Mucosa of descending colon (tissue), 3 donors: ENCODE data around the gene TMEM132E. TPM values are rescaled to one million over a fixed set of nuclear protein-coding genes. Genes with fewer than 3 reads are reported as not detected.

ENCODE experiments used
- ATAC-seq: fragments of 200-7000 bp; cut with Tn5 transposase; one replicate; pipeline ENCODE4 v1.9.1; 2020; ENCODE audit warnings: mild to moderate bottlenecking, moderate library complexity
- DNase-seq, 3 donors: peaks; one replicate each; pipeline ENCODE4 v3.0.0-alpha.2; 2020
- H3K36me3 ChIP-seq: fragments of 200-600 bp; one replicate; pipeline ENCODE4 v1.8.0; 2021; ENCODE audit warnings: low read depth, mild to moderate bottlenecking
- H3K4me1 ChIP-seq: fragments of 200-600 bp; one replicate; pipeline ENCODE4 v1.8.0; 2021; ENCODE audit warnings: low read depth, mild to moderate bottlenecking
- H3K4me3 ChIP-seq: fragments of 200-600 bp; one replicate; pipeline ENCODE4 v1.8.0; 2021; ENCODE audit warnings: mild to moderate bottlenecking
- H3K9me3 ChIP-seq: fragments of 200-600 bp; one replicate; pipeline ENCODE4 v1.8.0; 2021; ENCODE audit warnings: mild to moderate bottlenecking
- CTCF ChIP-seq: fragments of 200-600 bp; IDR thresholded peaks from one replicate; pipeline ENCODE4 v1.8.0; 2022; ENCODE audit warnings: antibody characterized with exemption, mild to moderate bottlenecking
- intact Hi-C, 2 donors: fragments of 100-400 bp; cut with DNase I in 1 of 2; cut with micrococcal nuclease in 1 of 2; formaldehyde crosslinking; loops; one replicate each; pipeline versions ENCODE4 v1.11.0 to v1.11.1; 2022; cut with DNase I, micrococcal nuclease
- total RNA-seq, 3 donors: library from RNA; stranded (reverse); fragmentation: NEBNext Ultra II Directional in 2 of 3; extraction: Animal tissue kit (Norgen Biotek cat#: 25700) in 2 of 3; gene quantifications; one replicate each; pipeline versions ENCODE4 v1.2.1 to v1.2.4, GENCODE V29; 2021 to 2023
- donor health status: DM: no; HTN: no; CAD: no; lungs with moderate emphysema.
- donor health status: DM: no; HTN: no; CAD: no.
- donor health status: DM: no; HTN: yes; CAD: no.

TMEM132E gene
- total RNA-seq, 3 donors from 2014 or later = 0.10 to 0.13 TPM; not detected in 1

DNA sequence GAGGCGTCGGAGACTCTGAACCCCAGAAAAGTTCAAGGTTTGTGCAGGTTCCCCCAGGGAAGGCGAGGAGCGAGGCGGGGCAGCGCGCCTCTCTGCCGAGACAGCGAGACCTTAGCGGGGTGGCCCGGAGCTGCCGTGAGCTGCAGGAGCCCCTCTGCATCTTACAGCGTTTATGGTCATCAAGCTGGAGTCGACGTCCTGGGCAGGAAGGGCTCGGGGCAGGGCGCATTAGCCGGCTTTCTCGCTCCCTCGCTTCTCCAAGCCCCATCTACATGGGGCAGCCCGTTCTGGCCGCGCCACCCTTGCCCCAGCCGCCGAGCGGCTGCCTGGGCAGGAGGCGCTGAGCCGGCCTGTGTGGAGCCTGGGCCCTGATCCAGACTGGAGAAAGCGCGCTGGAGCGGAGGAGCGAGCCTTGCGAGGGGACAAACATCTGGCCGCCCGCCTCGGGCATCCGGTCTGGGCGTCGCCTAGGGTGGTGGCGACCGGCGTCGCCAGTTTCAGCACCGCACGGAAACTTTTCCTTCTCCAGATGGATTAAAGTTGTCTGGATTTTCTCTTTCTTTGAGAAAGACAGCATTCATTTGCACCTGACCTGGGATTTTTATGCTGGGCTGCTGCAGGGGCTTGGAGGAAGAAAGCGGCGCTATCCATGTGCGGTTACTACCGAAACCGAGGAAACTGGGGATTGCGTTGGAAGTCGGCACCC, 750 bp downstream of the TMEM132E start:
- no peaks in the 10 kb centered on the region for H3K36me3 ChIP-seq
- ATAC-seq (no peak), DNase-seq (no peak)
- no peak overlapping the region for H3K4me3 ChIP-seq
- intact Hi-C loops = no loop called here
- peaks cover 14% of the 10 kb centered on the region for H3K4me1 ChIP-seq
- no peak for TF ChIP-seq CTCF
- no peaks in the 10 kb centered on the region for H3K9me3 ChIP-seq

- ATAC-seq (no peak), DNase-seq (no peak)
- TF ChIP-seq CTCF = no peak
- no peaks in the 10 kb centered on the region for H3K36me3 ChIP-seq
- no peaks in the 10 kb centered on the region for H3K9me3 ChIP-seq
- intact Hi-C loops = no loop called here
- H3K4me1 ChIP-seq = peaks cover 14% of the 10 kb centered on the region
- H3K4me3 ChIP-seq = no peak overlapping the region
Measured at GRCh38 chr17:34580685-34581445, 1.5 kb downstream of the TMEM132E start.

- H3K9me3 ChIP-seq = no peaks in the 10 kb centered on the region
- no peak for ATAC-seq
Measured at GRCh38 chr17:34581446-34582184, 2.2 kb downstream of the TMEM132E start.

DNA sequence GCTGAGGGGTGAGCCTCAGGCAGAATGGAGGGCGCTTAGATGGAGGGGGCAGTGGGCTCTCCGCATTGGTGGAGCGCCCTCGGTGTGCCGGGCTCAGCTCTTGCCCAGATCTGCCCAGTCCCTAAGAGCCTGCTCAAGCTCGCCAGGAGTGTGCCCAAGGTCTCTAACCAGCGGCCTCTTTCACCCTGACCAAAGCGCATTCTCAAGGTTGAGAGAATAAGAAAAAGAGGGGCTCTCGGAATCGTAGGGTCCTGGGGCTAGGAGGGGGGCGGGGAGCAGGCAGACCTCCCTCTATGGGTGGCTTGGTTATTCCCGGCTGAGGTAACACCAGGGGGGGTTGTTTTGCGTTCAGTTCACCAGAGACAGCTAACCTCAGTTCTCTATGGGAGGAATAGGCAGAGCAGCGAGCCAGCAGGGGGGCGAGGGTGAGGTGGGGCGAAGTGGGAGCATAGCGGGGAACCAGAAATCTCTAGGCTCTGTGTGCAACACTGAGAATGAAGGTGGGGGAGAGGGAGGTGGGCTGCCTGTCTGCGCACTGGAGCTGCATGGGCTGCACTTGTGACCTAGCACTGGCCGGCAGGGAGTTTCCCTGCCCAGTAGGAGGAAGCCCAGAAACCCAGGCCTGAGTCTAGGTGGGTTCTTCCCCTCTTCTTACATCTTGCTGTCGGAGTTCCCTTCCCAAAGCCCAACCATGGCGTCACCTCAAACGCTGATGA, 3.0 kb downstream of the TMEM132E start:
- no peaks in the 10 kb centered on the region for H3K9me3 ChIP-seq
- no peak for TF ChIP-seq CTCF
- ATAC-seq (no peak), DNase-seq (no peak)
- intact Hi-C loops = no loop called here
- no peak overlapping the region for H3K4me3 ChIP-seq
- no peaks in the 10 kb centered on the region for H3K36me3 ChIP-seq
- H3K4me1 ChIP-seq = peaks cover 14% of the 10 kb centered on the region

More at GRCh38 chr17:34581446-34582184, 2.2 kb downstream of the TMEM132E start:
- H3K4me3 ChIP-seq = no peak overlapping the region
- no peaks in the 10 kb centered on the region for H3K36me3 ChIP-seq
- intact Hi-C loops = no loop called here
- no peak for TF ChIP-seq CTCF
- DNase-seq = no peak
- peaks cover 14% of the 10 kb centered on the region for H3K4me1 ChIP-seq

DNA sequence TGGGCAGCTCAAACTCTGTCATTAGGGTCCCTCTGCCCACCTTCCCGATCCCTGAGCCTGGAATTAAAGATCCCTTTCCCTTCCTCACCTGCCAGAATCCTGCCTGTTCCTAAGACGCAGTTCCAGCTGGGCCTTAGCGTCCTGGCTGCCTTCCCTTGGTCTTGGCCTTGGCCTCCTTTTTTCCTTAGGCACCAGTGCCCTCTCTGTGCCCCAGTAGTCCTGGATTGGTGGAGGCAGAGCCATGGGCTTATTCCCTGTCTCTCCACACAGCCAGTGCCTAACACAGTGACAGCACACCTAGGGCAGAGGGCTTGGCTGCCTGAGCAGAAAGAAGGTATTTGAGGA, 3.5 kb downstream of the TMEM132E start:
- no peak for TF ChIP-seq CTCF
- Histone ChIP-seq H3K4me1 (peaks cover 14% of the 10 kb centered on the region), H3K4me3 (no peak overlapping the region), H3K36me3 (no peaks in the 10 kb centered on the region), H3K9me3 (no peaks in the 10 kb centered on the region)
- intact Hi-C loops = no loop called here
- DNase-seq = no peak
- ATAC-seq = no peak
